ENCODE results near the gene ATP5PF.

GRCh38 chr21:25717491-25718147 lies 17.1 kb downstream of the ATP5PF start:
- TF ChIP-seq ZBTB48 (tag by site-specific recombination; IDR thresholded peaks at IDR 0.05) (no peak), ZNF510 (tag by site-specific recombination; IDR thresholded peaks at IDR 0.05; ENCODE audit: insufficient replicate concordance) (no peak), CTCF (tag by site-specific recombination; IDR thresholded peaks at IDR 0.05) (no peak), ZNF366 (tag by site-specific recombination; conservative IDR thresholded peaks at IDR 0.05) (no peak), ZNF549 (tag by site-specific recombination; IDR thresholded peaks at IDR 0.05) (no peak), ZNF184 (tag by site-specific recombination; IDR thresholded peaks at IDR 0.05) (no peak), FEZF1 (tag by site-specific recombination; IDR thresholded peaks at IDR 0.05) (no peak), HOXA7 (CRISPR knock-in tag; IDR thresholded peaks at IDR 0.05; ENCODE audit: borderline replicate concordance) (no peak)
- TF ChIP-seq, protein P1, sequence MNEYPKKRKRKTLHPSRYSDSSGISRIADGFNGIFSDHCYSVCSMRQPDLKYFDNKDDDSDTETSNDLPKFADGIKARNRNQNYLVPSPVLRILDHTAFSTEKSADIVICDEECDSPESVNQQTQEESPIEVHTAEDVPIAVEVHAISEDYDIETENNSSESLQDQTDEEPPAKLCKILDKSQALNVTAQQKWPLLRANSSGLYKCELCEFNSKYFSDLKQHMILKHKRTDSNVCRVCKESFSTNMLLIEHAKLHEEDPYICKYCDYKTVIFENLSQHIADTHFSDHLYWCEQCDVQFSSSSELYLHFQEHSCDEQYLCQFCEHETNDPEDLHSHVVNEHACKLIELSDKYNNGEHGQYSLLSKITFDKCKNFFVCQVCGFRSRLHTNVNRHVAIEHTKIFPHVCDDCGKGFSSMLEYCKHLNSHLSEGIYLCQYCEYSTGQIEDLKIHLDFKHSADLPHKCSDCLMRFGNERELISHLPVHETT (tag by site-specific recombination; IDR thresholded peaks at IDR 0.05): no peak
